ENCODE measurements around the gene TCAP. TPM values are rescaled to one million over a fixed set of nuclear protein-coding genes. Genes with fewer than 3 reads are reported as not detected.
"Not testable (repeated sequence)": the region's sequence is repeated elsewhere in the genome, so short reads cannot be mapped to it uniquely, and the experiment has no call there.

Gene TCAP
- total RNA-seq, 1 donor from 2014 or later = not detected

- DNase-seq (ENCODE audit: low read depth) = no peak
- no peak overlapping the region for H3K4me3 ChIP-seq (ENCODE audit: low read depth, low read length)
- peak; percentile 47 for TF ChIP-seq CTCF (conservative IDR thresholded peaks at IDR 0.05; ENCODE audit: low read depth, low read length)
Measured at GRCh38 chr17:39704821-39705551, 39.8 kb downstream of the TCAP start.

GRCh38 chr17:39705786-39706348, 40.7 kb downstream of the TCAP start:
- TF ChIP-seq CTCF (conservative IDR thresholded peaks at IDR 0.05; ENCODE audit: low read depth, low read length) = no peak
- DNase-seq (ENCODE audit: low read depth) = no peak
- no peak overlapping the region for H3K4me3 ChIP-seq (ENCODE audit: low read depth, low read length)

GRCh38 chr17:39706383-39706782, 41.2 kb downstream of the TCAP start:
- TF ChIP-seq CTCF (conservative IDR thresholded peaks at IDR 0.05; ENCODE audit: low read depth, low read length) = no peak
- no peak overlapping the region for H3K4me3 ChIP-seq (ENCODE audit: low read depth, low read length)
- DNase-seq (ENCODE audit: low read depth) = no peak

GRCh38 chr17:39706921-39707337, 41.8 kb downstream of the TCAP start:
- H3K4me3 ChIP-seq (ENCODE audit: low read depth, low read length) = no peak overlapping the region
- TF ChIP-seq CTCF (conservative IDR thresholded peaks at IDR 0.05; ENCODE audit: low read depth, low read length) = no peak
- no peak for DNase-seq (ENCODE audit: low read depth)

- no peak for TF ChIP-seq CTCF (conservative IDR thresholded peaks at IDR 0.05; ENCODE audit: low read depth, low read length)
- no peak for DNase-seq (ENCODE audit: low read depth)
- no peak overlapping the region for H3K4me3 ChIP-seq (ENCODE audit: low read depth, low read length)
Measured at GRCh38 chr17:39709319-39709997, 44.3 kb downstream of the TCAP start.

GRCh38 chr17:39709998-39710964, 45.1 kb downstream of the TCAP start:
- no peak for TF ChIP-seq CTCF (conservative IDR thresholded peaks at IDR 0.05; ENCODE audit: low read depth, low read length)
- DNase-seq (ENCODE audit: low read depth) = no peak

GRCh38 chr17:39711071-39711470, 45.9 kb downstream of the TCAP start:
- not testable (repeated sequence) for DNase-seq (ENCODE audit: low read depth); H3K4me3 ChIP-seq (ENCODE audit: low read depth, low read length)

More at GRCh38 chr17:39709998-39710964, 45.1 kb downstream of the TCAP start:
- no peak overlapping the region for H3K4me3 ChIP-seq (ENCODE audit: low read depth, low read length)
